ENCODE measurements around the gene CCL17.

DNA sequence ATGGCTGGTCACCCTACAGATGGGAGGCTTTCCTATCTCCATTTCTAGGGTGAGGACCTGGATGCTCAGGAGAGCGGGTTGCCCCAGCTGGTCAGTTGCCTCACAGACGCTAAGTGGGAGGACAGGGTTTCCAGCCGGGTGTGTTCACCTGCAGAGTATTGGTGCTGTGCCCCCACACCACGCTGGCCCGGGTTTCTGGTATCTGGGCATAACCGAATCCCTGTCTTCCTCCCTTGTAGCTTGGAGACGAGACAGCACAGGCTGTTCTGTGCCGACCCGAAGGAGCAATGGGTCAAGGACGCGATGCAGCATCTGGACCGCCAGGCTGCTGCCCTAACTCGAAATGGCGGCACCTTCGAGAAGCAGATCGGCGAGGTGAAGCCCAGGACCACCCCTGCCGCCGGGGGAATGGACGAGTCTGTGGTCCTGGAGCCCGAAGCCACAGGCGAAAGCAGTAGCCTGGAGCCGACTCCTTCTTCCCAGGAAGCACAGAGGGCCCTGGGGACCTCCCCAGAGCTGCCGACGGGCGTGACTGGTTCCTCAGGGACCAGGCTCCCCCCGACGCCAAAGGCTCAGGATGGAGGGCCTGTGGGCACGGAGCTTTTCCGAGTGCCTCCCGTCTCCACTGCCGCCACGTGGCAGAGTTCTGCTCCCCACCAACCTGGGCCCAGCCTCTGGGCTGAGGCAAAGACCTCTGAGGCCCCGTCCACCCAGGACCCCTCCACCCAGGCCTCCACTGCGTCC is 22.6 kb upstream of the CCL17 start:
- TF ChIP-seq, protein P1, sequence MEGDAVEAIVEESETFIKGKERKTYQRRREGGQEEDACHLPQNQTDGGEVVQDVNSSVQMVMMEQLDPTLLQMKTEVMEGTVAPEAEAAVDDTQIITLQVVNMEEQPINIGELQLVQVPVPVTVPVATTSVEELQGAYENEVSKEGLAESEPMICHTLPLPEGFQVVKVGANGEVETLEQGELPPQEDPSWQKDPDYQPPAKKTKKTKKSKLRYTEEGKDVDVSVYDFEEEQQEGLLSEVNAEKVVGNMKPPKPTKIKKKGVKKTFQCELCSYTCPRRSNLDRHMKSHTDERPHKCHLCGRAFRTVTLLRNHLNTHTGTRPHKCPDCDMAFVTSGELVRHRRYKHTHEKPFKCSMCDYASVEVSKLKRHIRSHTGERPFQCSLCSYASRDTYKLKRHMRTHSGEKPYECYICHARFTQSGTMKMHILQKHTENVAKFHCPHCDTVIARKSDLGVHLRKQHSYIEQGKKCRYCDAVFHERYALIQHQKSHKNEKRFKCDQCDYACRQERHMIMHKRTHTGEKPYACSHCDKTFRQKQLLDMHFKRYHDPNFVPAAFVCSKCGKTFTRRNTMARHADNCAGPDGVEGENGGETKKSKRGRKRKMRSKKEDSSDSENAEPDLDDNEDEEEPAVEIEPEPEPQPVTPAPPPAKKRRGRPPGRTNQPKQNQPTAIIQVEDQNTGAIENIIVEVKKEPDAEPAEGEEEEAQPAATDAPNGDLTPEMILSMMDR (conservative IDR thresholded peaks at IDR 0.05; ENCODE audit: low read depth, low read length), result no peak
- no peak for TF ChIP-seq POLR2A (IDR thresholded peaks at IDR 0.05; ENCODE audit: low read depth, low read length)
- TF ChIP-seq MAZ (IDR thresholded peaks at IDR 0.05; ENCODE audit: borderline replicate concordance, low read depth, low read length), result no peak
- no peak for TF ChIP-seq MXI1 (IDR thresholded peaks at IDR 0.05; ENCODE audit: borderline replicate concordance, low read depth, low read length)
- no peak for TF ChIP-seq RFX5 (IDR thresholded peaks at IDR 0.05; ENCODE audit: low read depth, low read length)
- TF ChIP-seq RAD21 (IDR thresholded peaks at IDR 0.05; ENCODE audit: low read length), result no peak
- TF ChIP-seq SMC3 (IDR thresholded peaks at IDR 0.05; ENCODE audit: low read depth, low read length), result no peak
- TF ChIP-seq, protein P2, sequence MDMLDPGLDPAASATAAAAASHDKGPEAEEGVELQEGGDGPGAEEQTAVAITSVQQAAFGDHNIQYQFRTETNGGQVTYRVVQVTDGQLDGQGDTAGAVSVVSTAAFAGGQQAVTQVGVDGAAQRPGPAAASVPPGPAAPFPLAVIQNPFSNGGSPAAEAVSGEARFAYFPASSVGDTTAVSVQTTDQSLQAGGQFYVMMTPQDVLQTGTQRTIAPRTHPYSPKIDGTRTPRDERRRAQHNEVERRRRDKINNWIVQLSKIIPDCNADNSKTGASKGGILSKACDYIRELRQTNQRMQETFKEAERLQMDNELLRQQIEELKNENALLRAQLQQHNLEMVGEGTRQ (IDR thresholded peaks at IDR 0.05; ENCODE audit: low read depth, low read length), result no peak

Data from IMR-90 (cell line).